ENCODE data around the gene ANXA8. TPM values are rescaled to one million over a fixed set of nuclear protein-coding genes. Genes with fewer than 3 reads are reported as not detected.

Gene ANXA8
- total and polyA plus RNA-seq, 12 donors: 0.09 to 1.2 (median 0.41) TPM; not detected in 8

- Histone ChIP-seq H3K9me3 (peaks cover 0 to 6% (median 0%) of the 10 kb centered on the region in 11 donors), H3K27ac (no peak overlapping the region), H3K4me1 (no peaks in the 10 kb centered on the region), H3K27me3 (peaks cover 0 to 11% (median 0%) of the 10 kb centered on the region in 7 donors), H3K4me3 (no peak overlapping the region), H3K36me3 (no peaks in the 10 kb centered on the region)
- TF ChIP-seq CTCF (IDR thresholded peaks at IDR 0.05): no peak
- intact Hi-C loops (cut with DNase I): no loop called here
- 89 to 90% methylated on average over 13 of the region's 13 CpGs for WGBS, 2 donors
- ATAC-seq: peak in 1 of 8 donors; percentile 42
- no peak for DNase-seq
Observed at GRCh38 chr10:47451273-47451997, 32.5 kb downstream of the ANXA8 start.

GRCh38 chr10:47450442-47450841 lies 33.5 kb downstream of the ANXA8 start:
- no peak for ATAC-seq
- Histone ChIP-seq H3K9me3 (peaks cover 0 to 16% (median 9%) of the 10 kb centered on the region in 11 donors), H3K27me3 (peaks cover 0 to 11% (median 0%) of the 10 kb centered on the region in 7 donors), H3K27ac (no peak overlapping the region), H3K36me3 (no peaks in the 10 kb centered on the region), H3K4me1 (no peaks in the 10 kb centered on the region), H3K4me3 (no peak overlapping the region)
- no peak for DNase-seq
- no peak for TF ChIP-seq CTCF (IDR thresholded peaks at IDR 0.05)
- intact Hi-C loops (cut with DNase I): no loop called here
- 90 to 92% methylated on average over 2 of the region's 2 CpGs for whole genome bisulfite sequencing, 2 donors

GRCh38 chr10:47449979-47450378 lies 33.9 kb downstream of the ANXA8 start:
- Histone ChIP-seq H3K36me3 (no peaks in the 10 kb centered on the region), H3K4me3 (no peak overlapping the region), H3K4me1 (no peaks in the 10 kb centered on the region), H3K9me3 (peaks cover 0 to 21% (median 10%) of the 10 kb centered on the region in 11 donors), H3K27me3 (peaks cover 0 to 11% (median 0%) of the 10 kb centered on the region in 7 donors), H3K27ac (no peak overlapping the region)
- TF ChIP-seq CTCF (IDR thresholded peaks at IDR 0.05): no peak
- intact Hi-C loops (cut with DNase I): no loop called here
- DNase-seq (no peak), ATAC-seq (no peak)
- WGBS, 2 donors: 79 to 84% methylated on average over 10 of the region's 10 CpGs

GRCh38 chr10:47449102-47449978 lies 34.6 kb downstream of the ANXA8 start:
- 68% methylated on average over 9 of the region's 9 CpGs for WGBS, 2 donors
- intact Hi-C loops (cut with DNase I): no loop called here

More at GRCh38 chr10:47449102-47449978, 34.6 kb downstream of the ANXA8 start:
- no peak for TF ChIP-seq CTCF (IDR thresholded peaks at IDR 0.05)
- Histone ChIP-seq H3K36me3 (no peaks in the 10 kb centered on the region), H3K27me3 (peaks cover 0 to 11% (median 0%) of the 10 kb centered on the region in 7 donors), H3K27ac (no peak overlapping the region), H3K9me3 (peaks cover 0 to 26% (median 10%) of the 10 kb centered on the region in 11 donors), H3K4me1 (no peaks in the 10 kb centered on the region), H3K4me3 (no peak overlapping the region)
- no peak for ATAC-seq
- DNase-seq: no peak
